Measurements from ENCODE around the gene LRFN4.

LRFN4 gene

GRCh38 chr11:66894141-66894540, 37.3 kb downstream of the LRFN4 start:
- DNase-seq: no peak

- no peak for DNase-seq
These were observed 45.1 kb downstream of the LRFN4 start for GRCh38 chr11:66901964-66902390.

GRCh38 chr11:66902486-66903177, 45.8 kb downstream of the LRFN4 start:
- DNase-seq: no peak

- no peak for DNase-seq
These were observed 47.2 kb downstream of the LRFN4 start for GRCh38 chr11:66904055-66904454.

GRCh38 chr11:66904561-66904960, 47.7 kb downstream of the LRFN4 start:
- DNase-seq: no peak

- DNase-seq: no peak
These were observed 48.2 kb downstream of the LRFN4 start for GRCh38 chr11:66904981-66905521.

GRCh38 chr11:66905631-66906030, 48.8 kb downstream of the LRFN4 start:
- DNase-seq: no peak

- no peak for DNase-seq
These were observed 49.3 kb downstream of the LRFN4 start for GRCh38 chr11:66906061-66906733.

- no peak for DNase-seq
These were observed 51.1 kb downstream of the LRFN4 start for GRCh38 chr11:66907751-66908630.

- no peak for DNase-seq
These were observed 52.3 kb downstream of the LRFN4 start for GRCh38 chr11:66909181-66909580.

- no peak for DNase-seq
These were observed 53.2 kb downstream of the LRFN4 start for GRCh38 chr11:66910016-66910415.

Measured in bone marrow (tissue), 2 donors.